GM10248 (cell line): ENCODE data around the gene AOPEP.

Experiments used
- CTCF ChIA-PET: fragments of 300-600 bp; sonication (Branson Sonifier 250); formaldehyde crosslinking; extraction: SDS; loops from one replicate; lab custom pipeline; 2021; ENCODE audit warnings: antibody characterized with exemption; lab: Yijun Ruan, JAX
- POLR2A ChIA-PET: fragments of 350-650 bp; sonication (Branson Sonifier 250); formaldehyde crosslinking; extraction: SDS; loops from one replicate; lab custom pipeline; 2020; ENCODE audit warnings: antibody characterized with exemption; lab: Yijun Ruan, JAX
- DNase-seq: peaks from one replicate; pipeline ENCODE4 v3.0.0; 2012; ENCODE audit errors: extremely low spot score
- TF ChIP-seq, protein P1 (sequence below): IDR thresholded peaks from 2 replicates; pipeline ENCODE4 v1.5.1; 2012; ENCODE audit warnings: mild to moderate bottlenecking, low read depth; ENCODE audit errors: extremely low read depth, missing control alignments, control extremely low read depth

Gene AOPEP

DNA sequence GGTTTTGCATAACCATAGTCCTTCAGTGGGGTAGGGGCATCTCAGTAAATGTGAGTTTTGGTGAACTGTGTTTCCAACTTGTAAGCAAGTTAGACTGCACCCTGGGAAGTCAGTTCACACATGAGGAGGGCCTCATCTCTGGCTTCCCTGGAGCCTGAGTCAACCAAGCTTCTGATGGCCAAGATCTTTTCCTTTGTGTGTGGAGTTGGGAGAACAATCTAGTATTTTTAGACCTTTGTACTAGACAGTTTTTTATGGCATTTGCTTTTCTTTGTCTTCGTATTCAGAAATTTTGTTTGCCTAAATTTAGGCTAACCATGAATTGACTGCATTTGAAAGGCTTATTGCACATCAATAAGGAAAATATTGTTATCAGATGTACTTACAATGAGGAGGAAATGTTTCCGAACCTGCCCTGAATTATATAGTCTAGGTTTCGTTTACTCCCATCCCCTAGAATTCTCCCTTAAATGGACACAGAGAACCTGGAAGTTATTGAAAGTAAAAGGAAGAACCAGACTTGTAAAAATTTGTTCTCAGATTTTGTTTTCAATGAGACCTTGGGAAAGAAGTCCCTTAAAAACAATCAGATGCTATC is 204.6 kb downstream of the AOPEP start:
- CTCF ChIA-PET, result interaction anchor here (0.6 to 1.5 kb wide), 2 partner anchors 13 to 229 kb away, joined by 3 to 5 read pairs; no protein-coding TSS in a partner anchor
- POLR2A ChIA-PET, result no interaction called here
- TF ChIP-seq, protein P1, sequence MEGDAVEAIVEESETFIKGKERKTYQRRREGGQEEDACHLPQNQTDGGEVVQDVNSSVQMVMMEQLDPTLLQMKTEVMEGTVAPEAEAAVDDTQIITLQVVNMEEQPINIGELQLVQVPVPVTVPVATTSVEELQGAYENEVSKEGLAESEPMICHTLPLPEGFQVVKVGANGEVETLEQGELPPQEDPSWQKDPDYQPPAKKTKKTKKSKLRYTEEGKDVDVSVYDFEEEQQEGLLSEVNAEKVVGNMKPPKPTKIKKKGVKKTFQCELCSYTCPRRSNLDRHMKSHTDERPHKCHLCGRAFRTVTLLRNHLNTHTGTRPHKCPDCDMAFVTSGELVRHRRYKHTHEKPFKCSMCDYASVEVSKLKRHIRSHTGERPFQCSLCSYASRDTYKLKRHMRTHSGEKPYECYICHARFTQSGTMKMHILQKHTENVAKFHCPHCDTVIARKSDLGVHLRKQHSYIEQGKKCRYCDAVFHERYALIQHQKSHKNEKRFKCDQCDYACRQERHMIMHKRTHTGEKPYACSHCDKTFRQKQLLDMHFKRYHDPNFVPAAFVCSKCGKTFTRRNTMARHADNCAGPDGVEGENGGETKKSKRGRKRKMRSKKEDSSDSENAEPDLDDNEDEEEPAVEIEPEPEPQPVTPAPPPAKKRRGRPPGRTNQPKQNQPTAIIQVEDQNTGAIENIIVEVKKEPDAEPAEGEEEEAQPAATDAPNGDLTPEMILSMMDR, result no peak
- DNase-seq, result no peak

DNA sequence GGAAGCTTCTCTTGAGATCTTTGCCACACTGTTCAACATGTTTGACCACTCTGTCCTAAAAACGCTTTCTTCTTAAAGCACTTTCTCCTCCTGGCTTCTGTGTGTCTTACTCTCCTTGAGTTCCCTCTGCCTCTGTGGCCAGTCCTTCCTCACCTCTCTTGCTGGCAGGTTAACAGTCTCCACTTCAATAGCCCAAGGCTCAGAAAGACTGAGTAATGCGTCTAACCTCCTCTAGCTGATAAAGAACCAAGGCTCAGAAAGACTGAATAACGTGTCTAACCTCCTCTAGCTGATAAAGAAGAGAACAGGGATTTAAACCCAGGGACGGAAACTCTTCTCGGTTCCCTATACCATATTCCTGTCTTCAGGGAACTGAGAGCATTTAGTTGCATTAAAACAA is 205.2 kb downstream of the AOPEP start:
- TF ChIP-seq, protein P1, result no peak
- CTCF ChIA-PET, result interaction anchor here (0.6 kb wide), 1 partner anchor 229 kb away, joined by 3 read pairs; no protein-coding TSS in a partner anchor
- DNase-seq, result no peak
- POLR2A ChIA-PET, result no interaction called here

DNA sequence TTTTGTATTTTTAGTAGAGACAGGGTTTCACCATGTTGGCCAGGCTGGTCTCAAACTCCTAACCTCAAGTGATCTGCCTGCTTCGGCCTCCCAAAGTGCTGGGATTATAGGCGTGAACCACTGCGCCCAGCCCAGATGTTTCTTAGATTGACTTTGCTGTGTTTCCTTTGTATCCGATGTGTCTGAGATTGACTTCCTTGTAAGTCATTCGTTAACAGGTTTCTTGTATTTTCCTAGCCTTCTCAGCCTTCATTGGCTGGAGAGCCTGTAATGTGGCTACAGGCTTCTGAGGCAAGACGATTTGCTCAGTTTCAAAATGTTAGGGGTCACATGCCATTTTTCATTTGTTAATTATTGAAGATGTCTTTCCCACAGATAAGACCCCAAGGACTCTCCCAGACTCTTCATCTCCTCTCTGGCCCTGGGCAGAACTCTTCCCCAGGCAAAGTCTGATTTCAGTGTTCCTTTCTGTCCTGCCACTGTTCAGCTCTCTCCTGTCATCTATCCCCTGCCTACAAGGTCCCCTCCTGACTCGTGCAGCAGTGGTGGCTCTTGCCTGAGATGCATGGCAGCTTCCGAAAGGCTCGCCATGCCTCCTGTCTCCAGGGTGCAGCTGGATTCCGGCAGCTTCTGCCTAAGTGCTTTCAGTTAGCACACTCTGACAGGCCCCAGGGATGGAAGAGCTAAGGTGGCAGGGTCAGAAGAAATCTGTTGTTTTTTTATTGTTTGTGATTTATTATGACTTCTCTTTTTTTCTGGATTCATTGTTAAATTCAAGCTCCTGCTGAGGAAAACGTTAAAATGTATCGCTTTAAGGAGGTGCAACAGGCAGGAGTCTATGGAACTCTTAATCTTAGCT is 206.4 kb downstream of the AOPEP start:
- DNase-seq, result no peak
- ChIA-PET POLR2A (no interaction called here), CTCF (interaction anchor here (1.2 to 1.5 kb wide), 2 partner anchors 8 to 15 kb away, joined by 3 to 6 read pairs; no protein-coding TSS in a partner anchor)
- TF ChIP-seq, protein P1, result no peak

DNA sequence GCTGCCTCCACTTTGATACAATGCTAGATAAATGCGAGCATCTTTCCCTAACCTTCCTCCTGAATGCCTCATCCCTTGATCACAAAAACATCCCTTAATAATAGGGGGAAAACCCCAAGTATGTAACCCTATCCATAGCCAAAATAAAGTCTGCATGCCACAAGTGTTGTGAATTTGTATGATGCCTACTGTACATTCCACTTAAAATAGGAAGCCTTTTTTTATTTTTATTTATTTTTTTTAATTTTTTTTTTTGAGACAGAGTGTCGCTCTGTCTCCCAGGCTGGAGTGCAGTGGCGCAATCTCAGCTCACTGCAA is 207.0 kb downstream of the AOPEP start:
- DNase-seq, result no peak
- ChIA-PET CTCF (interaction anchor here (1.2 to 1.5 kb wide), 2 partner anchors 8 to 16 kb away, joined by 3 to 6 read pairs; no protein-coding TSS in a partner anchor), POLR2A (no interaction called here)
- TF ChIP-seq, protein P1, result no peak

DNA sequence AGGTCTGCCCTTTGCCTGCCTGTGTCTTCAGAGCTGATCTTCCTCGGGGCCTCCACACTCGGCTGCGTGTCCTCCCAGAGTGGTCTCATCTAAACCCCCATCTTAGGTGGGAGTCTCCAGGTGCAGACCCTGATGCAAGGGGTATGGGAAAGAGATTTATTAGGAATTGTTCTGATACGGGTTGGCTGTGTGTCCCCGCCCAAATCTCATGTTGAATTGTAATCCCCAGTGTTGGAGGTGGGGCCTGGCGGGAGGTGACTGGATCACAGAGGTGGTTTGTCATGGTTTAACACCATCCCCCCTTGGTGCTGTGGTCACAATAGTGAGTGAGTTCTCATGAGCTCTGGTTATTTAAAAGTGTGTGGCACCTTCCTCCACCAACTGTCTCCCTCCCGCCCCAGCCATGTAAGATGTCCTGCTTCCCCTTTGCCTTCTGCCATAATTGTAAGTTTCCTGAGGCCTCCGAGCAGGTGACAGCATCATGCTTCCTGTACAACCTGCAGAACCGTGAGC is 208.4 kb downstream of the AOPEP start:
- TF ChIP-seq, protein P1, result no peak
- POLR2A ChIA-PET, result no interaction called here
- no peak for DNase-seq
- CTCF ChIA-PET, result interaction anchor here (1.5 kb wide), 1 partner anchor 17 kb away, joined by 6 read pairs; no protein-coding TSS in a partner anchor

DNA sequence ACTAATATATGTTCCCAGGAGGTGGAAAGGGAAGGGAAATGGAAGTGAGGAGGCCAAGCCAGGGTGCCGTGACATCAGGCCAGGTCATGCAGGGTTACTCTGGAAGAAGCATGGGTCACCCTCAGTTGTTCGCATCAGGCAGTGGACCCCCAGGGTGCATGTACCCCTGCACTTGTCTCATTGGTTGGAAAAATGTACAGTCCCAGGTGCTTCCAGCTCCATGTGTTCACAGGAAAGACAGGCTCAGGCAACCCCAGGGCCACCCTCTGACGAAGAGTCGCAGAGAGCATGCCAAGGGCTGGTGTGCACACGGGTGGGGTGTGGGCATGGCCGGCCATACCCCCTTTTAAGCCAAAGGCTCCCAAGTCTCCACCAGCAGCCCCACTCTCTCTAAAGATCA is 208.9 kb downstream of the AOPEP start:
- CTCF ChIA-PET, result interaction anchor here (1.9 kb wide), 1 partner anchor 18 kb away, joined by 4 read pairs; no protein-coding TSS in a partner anchor
- POLR2A ChIA-PET, result no interaction called here
- TF ChIP-seq, protein P1, result no peak
- no peak for DNase-seq
